HepG2 (cell line): Measurements from ENCODE around the gene TRIM7. TPM values are rescaled to one million over a fixed set of nuclear protein-coding genes. Genes with fewer than 3 reads are reported as not detected.
A peak's percentile ranks its signal among the peaks of the same experiment; 100 is the strongest.

Experiments used
- ATAC-seq: fragments of 200-7000 bp; cut with Tn5 transposase; 3 replicates; pipeline ENCODE4 v1.9.1; 2020; ENCODE audit warnings: mild to moderate bottlenecking, moderate library complexity
- BruUV-seq: library from RNA; stranded (reverse); fragments of 400-500 nt; replicated peaks from 2 replicates; lab custom pipeline; 2021; lab: Mats Ljungman, UMichigan
- CTCF ChIA-PET: fragments of 300-600 bp; formaldehyde crosslinking; extraction: SDS; loops from one replicate; lab custom pipeline; 2021; ENCODE audit warnings: low total read pairs, inconsistent platforms, low intra/inter-chr PET ratio; lab: Yijun Ruan, JAX
- POLR2A ChIA-PET: fragments of 350-600 bp; sonication (Branson Sonifier 250); formaldehyde crosslinking; loops from one replicate; lab custom pipeline; 2020; ENCODE audit warnings: antibody characterized with exemption, inconsistent platforms; lab: Yijun Ruan, JAX
- DNase-seq: peaks from one replicate; pipeline ENCODE4 v3.0.0-alpha.2; 2015; ENCODE audit warnings: low spot score
- FAIRE-seq: peaks from 3 replicates; lab custom pipeline; 2011; peaks lifted over from hg19 to GRCh38; lab: Jason Lieb, UNC
- H2AFZ ChIP-seq: one replicate; pipeline ENCODE4 v1.6.1; 2011; ENCODE audit warnings: low read length, inconsistent platforms
- H3K27ac ChIP-seq: fragments of 300-600 bp; 3 replicates; pipeline ENCODE4 v1.8.0; 2011; ENCODE audit warnings: mixed run types, mild to moderate bottlenecking, mixed read lengths, low read length, inconsistent platforms; ENCODE audit not compliant: insufficient read depth; ENCODE audit errors: extremely low read length
- H3K27me3 ChIP-seq, 2 experiments: fragments of 200-600 bp in 1 of 2; 2 replicates in 1 of 2; 3 replicates in 1 of 2; pipeline versions ENCODE4 v1.6.0 to v1.8.0; 2011; ENCODE audit warnings: low read length in 2 of 2, mild to moderate bottlenecking in 2 of 2, moderate library complexity in 2 of 2, inconsistent platforms in 1 of 2; ENCODE audit not compliant: insufficient read depth in 2 of 2, control insufficient read depth in 1 of 2
- H3K36me3 ChIP-seq, 2 experiments: fragments of 200-600 bp in 1 of 2; replicated peaks in 1 of 2; 2 replicates in 1 of 2; 3 replicates in 1 of 2; pipeline versions ENCODE4 v1.5.1 to v1.8.0; 2011; ENCODE audit warnings: low read length in 2 of 2, inconsistent platforms in 1 of 2; ENCODE audit not compliant: insufficient read depth in 2 of 2, control insufficient read depth in 1 of 2
- H3K4me1 ChIP-seq: 2 replicates; pipeline ENCODE4 v1.5.1; 2012; ENCODE audit warnings: low read length, inconsistent platforms; ENCODE audit not compliant: insufficient read depth
- H3K4me2 ChIP-seq: 2 replicates; pipeline ENCODE4 v1.6.0; 2011; ENCODE audit warnings: low read depth, low read length, inconsistent platforms
- H3K4me3 ChIP-seq, 3 experiments: fragments of 200-600 bp in 1 of 3; sonication (generic), shearing (Covaris generic) in 1 of 3; replicated peaks in 1 of 3; 2 replicates each; pipeline ENCODE4 v1.5.1; 2011 to 2016; ENCODE audit warnings: low read length in 3 of 3, inconsistent platforms in 2 of 3, low read depth in 2 of 3, mild to moderate bottlenecking in 2 of 3, control low read depth in 1 of 3, mixed read lengths in 1 of 3; ENCODE audit not compliant: insufficient read depth in 1 of 3
- H3K79me2 ChIP-seq: one replicate; pipeline ENCODE4 v1.6.1; 2011; ENCODE audit warnings: low read length, inconsistent platforms; ENCODE audit not compliant: insufficient read depth
- H3K9ac ChIP-seq: 2 replicates; pipeline ENCODE4 v1.6.0; 2011; ENCODE audit warnings: mild to moderate bottlenecking, low read depth, low read length, inconsistent platforms; ENCODE audit not compliant: insufficient read depth
- H3K9me3 ChIP-seq: 2 replicates; pipeline ENCODE4 v1.5.1; 2012; ENCODE audit warnings: mild to moderate bottlenecking, low read length
- H4K20me1 ChIP-seq: 2 replicates; pipeline ENCODE4 v1.6.0; 2011; ENCODE audit warnings: inconsistent platforms, mild to moderate bottlenecking, low read length, moderate library complexity; ENCODE audit not compliant: insufficient read depth
- ARID2 ChIP-seq: sonication (generic); formaldehyde crosslinking; IDR thresholded peaks from 2 replicates; pipeline ENCODE4 v1.8.1; 2022; ENCODE audit warnings: mild to moderate bottlenecking, missing genetic modification reagents, borderline replicate concordance
- BRCA1 ChIP-seq: sonication (generic); formaldehyde crosslinking; IDR thresholded peaks from 2 replicates; pipeline ENCODE4 v1.4.0; 2020; ENCODE audit warnings: missing genetic modification reagents
- CBX1 ChIP-seq: IDR thresholded peaks from one replicate; pipeline ENCODE4 v1.6.1; 2016; ENCODE audit warnings: antibody characterized with exemption, low read depth
- DNMT1 ChIP-seq: sonication (generic); formaldehyde crosslinking; IDR thresholded peaks from 2 replicates; pipeline ENCODE4 v1.5.1; 2020; ENCODE audit warnings: mild to moderate bottlenecking, missing genetic modification reagents
- DR1 ChIP-seq: sonication (generic); formaldehyde crosslinking; IDR thresholded peaks from 2 replicates; pipeline ENCODE4 v1.8.0; 2021; ENCODE audit warnings: mild to moderate bottlenecking, missing genetic modification reagents, inconsistent platforms
- FOXA1 ChIP-seq, 2 experiments: fragments of 450-650 bp in 1 of 2; sonication (generic) in 1 of 2; formaldehyde crosslinking in 1 of 2; IDR thresholded peaks; 2 replicates each; pipeline versions ENCODE4 v1.4.0 to v1.6.1; 2016 to 2020; ENCODE audit warnings: missing genetic modification reagents in 1 of 2
- FOXA3 ChIP-seq: IDR thresholded peaks from 2 replicates; pipeline ENCODE4 v1.6.1; 2016; ENCODE audit warnings: missing genetic modification reagents, missing compliant biosample characterization
- KDM3A ChIP-seq: IDR thresholded peaks from 2 replicates; pipeline ENCODE4 v1.6.1; 2018; ENCODE audit warnings: low read depth, missing compliant biosample characterization
- LCORL ChIP-seq, 2 experiments: fragments of 450-650 bp in 1 of 2; sonication (generic) in 1 of 2; formaldehyde crosslinking in 1 of 2; IDR thresholded peaks; 2 replicates each; pipeline versions ENCODE4 v1.5.0 to v1.6.1; 2017 to 2020; ENCODE audit warnings: antibody characterized with exemption in 1 of 2, missing genetic modification reagents in 1 of 2
- NPAS2 ChIP-seq: sonication (generic); formaldehyde crosslinking; IDR thresholded peaks from 2 replicates; pipeline ENCODE4 v1.8.0; 2022; ENCODE audit warnings: mild to moderate bottlenecking, missing genetic modification reagents, borderline replicate concordance
- RARG ChIP-seq: sonication (generic); formaldehyde crosslinking; IDR thresholded peaks from 2 replicates; pipeline ENCODE4 v1.4.0; 2020; ENCODE audit warnings: low read depth, mild to moderate bottlenecking, missing genetic modification reagents
- SIX1 ChIP-seq: sonication (generic); formaldehyde crosslinking; IDR thresholded peaks from 2 replicates; pipeline ENCODE4 v1.4.0; 2020; ENCODE audit warnings: missing genetic modification reagents, borderline replicate concordance
- TP53 ChIP-seq: sonication (generic); formaldehyde crosslinking; conservative IDR thresholded peaks from 2 replicates; pipeline ENCODE4 v1.4.0; 2020; ENCODE audit warnings: missing genetic modification reagents
- ZEB1 ChIP-seq: IDR thresholded peaks from 2 replicates; pipeline ENCODE4 v1.6.1; 2012; ENCODE audit warnings: mild to moderate bottlenecking, low read depth, inconsistent platforms; ENCODE audit not compliant: insufficient replicate concordance
- ZGPAT ChIP-seq: IDR thresholded peaks from 2 replicates; pipeline ENCODE4 v1.6.1; 2016; ENCODE audit warnings: mild to moderate bottlenecking
- ZNF180 ChIP-seq: sonication (generic); formaldehyde crosslinking; IDR thresholded peaks from 2 replicates; pipeline ENCODE4 v1.4.0; 2020; ENCODE audit warnings: low read depth, missing genetic modification reagents, borderline replicate concordance
- ZNF264 ChIP-seq: sonication (generic); formaldehyde crosslinking; IDR thresholded peaks from 2 replicates; pipeline ENCODE4 v1.4.0; 2020; ENCODE audit warnings: missing genetic modification reagents
- ZNF3 ChIP-seq: IDR thresholded peaks from 2 replicates; pipeline ENCODE4 v1.7.0; 2017; ENCODE audit warnings: inconsistent platforms
- ZNF570 ChIP-seq: sonication (generic); formaldehyde crosslinking; IDR thresholded peaks from 2 replicates; pipeline ENCODE4 v1.4.0; 2020; ENCODE audit warnings: mild to moderate bottlenecking, missing genetic modification reagents, borderline replicate concordance
- ZNF792 ChIP-seq: IDR thresholded peaks from 2 replicates; pipeline ENCODE4 v1.6.1; 2016
- ZSCAN31 ChIP-seq: sonication (generic); formaldehyde crosslinking; IDR thresholded peaks from 2 replicates; pipeline ENCODE4 v1.5.0; 2020; ENCODE audit warnings: low read depth, mild to moderate bottlenecking, missing genetic modification reagents
- WGBS: methylation state at CpG from one replicate; pipeline ENCODE4 v1.1.6; 2017; ENCODE audit warnings: low lambda C conversion rate; 5-methylcytosine and 5-hydroxymethylcytosine counted together
- in situ Hi-C: cut with HindIII; loops from 2 replicates; pipeline ENCODE4 v1.10.0; 2017; ENCODE audit warnings: low pct_unique_long_range_greater_than_20kb; ENCODE audit not compliant: extremely low pct_ligation_motif_present
- intact Hi-C: fragments of 100-400 bp; cut with micrococcal nuclease; formaldehyde crosslinking; loops from one replicate; pipeline ENCODE4 v1.10.0; 2022; ENCODE audit not compliant: unreplicated experiment
- polyA plus RNA-seq, 8 experiments: library from polyadenylated mRNA; depleted of rRNA in 3 of 8; stranded (reverse) in 7 of 8; unstranded in 1 of 8; fragments of >200 nt; fragmentation: Illumina TruSeq in 4 of 8; extraction: Trizol in 4 of 8; gene quantifications; 2 replicates each; pipeline versions ENCODE4 v1.2.1 to v1.2.3, GENCODE V29; 2011 to 2016; ENCODE audit warnings: low read depth in 4 of 8, missing spikeins in 1 of 8, mixed read lengths in 1 of 8; ENCODE audit not compliant: insufficient read depth in 1 of 8
- total RNA-seq, 5 experiments: library from RNA; depleted of rRNA; stranded (reverse); fragments of >200 nt; fragmentation: Illumina TruSeq; extraction: Trizol; gene quantifications; 2 replicates each; pipeline ENCODE4 v1.2.3, GENCODE V29; 2016; ENCODE audit warnings: low read depth in 1 of 5
- TF ChIP-seq, protein P1 (sequence below): sonication (generic); formaldehyde crosslinking; IDR thresholded peaks from 2 replicates; pipeline ENCODE4 v1.8.0; 2022; ENCODE audit warnings: mild to moderate bottlenecking, missing genetic modification reagents, moderate library complexity
- TF ChIP-seq, protein P2 (sequence below): sonication (generic); formaldehyde crosslinking; IDR thresholded peaks from 2 replicates; pipeline ENCODE4 v1.8.1; 2023; ENCODE audit warnings: missing genetic modification reagents, mild to moderate bottlenecking, borderline replicate concordance

Gene TRIM7
- total and polyA plus RNA-seq, 2 of the 13 experiments (the other 11 are each of a cell fraction or from before 2014, with no cell fraction given): 0.13 TPM; not detected in 1

GRCh38 chr5:181246276-181247049 is 41.5 kb upstream of the TRIM7 start:
- H3K79me2 ChIP-seq: peaks cover 80% of the 10 kb centered on the region
- ChIA-PET CTCF (no interaction called here), POLR2A (interaction anchor here (1.0 to 8.4 kb wide), 6 partner anchors 10 to 62 kb away, joined by 5 to 102 read pairs (median 26); partner anchors contain the start of genes TRIM41 and TRIM52)
- ATAC-seq (peak; percentile 78), FAIRE-seq (peak; percentile 59), DNase-seq (peak; percentile 74)
- peaks cover 4 to 19% of the 10 kb centered on the region in 2 experiments for H3K36me3 ChIP-seq
- H3K4me2 ChIP-seq: peak overlapping the region; percentile 96
- intact Hi-C loops (loop anchor here (2.0 kb wide), 1 partner anchor 14 kb away; the partner anchor contains the start of gene TRIM52), in situ Hi-C loops (no loop called here)
- peaks cover 39% of the 10 kb centered on the region for H4K20me1 ChIP-seq
- peaks cover 45% of the 10 kb centered on the region for H3K4me1 ChIP-seq
- 0% methylated on average over 33 of the region's 55 CpGs for WGBS
- H2AFZ ChIP-seq: no peak overlapping the region
- TSS peak; percentile 47 for BruUV-seq
- H3K27me3 ChIP-seq: no peaks in the 10 kb centered on the region; a peak in 1 of 5 replicates
- no peaks in the 10 kb centered on the region for H3K9me3 ChIP-seq
- H3K4me3 ChIP-seq: peak overlapping the region; percentile 91 to 94 (median 92)
- peak overlapping the region; percentile 98 for H3K27ac ChIP-seq
- peak overlapping the region; percentile 96 for H3K9ac ChIP-seq
- TF ChIP-seq ZSCAN31 (CRISPR knock-in tag): no peak
- peak; percentile 61; the same call in 1 of the 2 replicates for TF ChIP-seq ZNF792 (CRISPR knock-in tag)
- TF ChIP-seq DR1 (CRISPR knock-in tag): peak; percentile 51; the same call in 1 of the 2 replicates
- TF ChIP-seq, protein P1, sequence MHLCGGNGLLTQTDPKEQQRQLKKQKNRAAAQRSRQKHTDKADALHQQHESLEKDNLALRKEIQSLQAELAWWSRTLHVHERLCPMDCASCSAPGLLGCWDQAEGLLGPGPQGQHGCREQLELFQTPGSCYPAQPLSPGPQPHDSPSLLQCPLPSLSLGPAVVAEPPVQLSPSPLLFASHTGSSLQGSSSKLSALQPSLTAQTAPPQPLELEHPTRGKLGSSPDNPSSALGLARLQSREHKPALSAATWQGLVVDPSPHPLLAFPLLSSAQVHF (CRISPR knock-in tag): no peak
- TF ChIP-seq ZNF180 (CRISPR knock-in tag): no peak
- TF ChIP-seq FOXA1 (IDR thresholded peaks at IDR 0.05): no peak
- TF ChIP-seq FOXA1 (CRISPR knock-in tag; IDR thresholded peaks at IDR 0.05): no peak
- no peak for TF ChIP-seq KDM3A (CRISPR knock-in tag)
- no peak; the same call in 1 of the 2 replicates for TF ChIP-seq BRCA1 (CRISPR knock-in tag)
- no peak for TF ChIP-seq NPAS2
- 0 out of 2 replicates have a peak, but pooled peaks have one; percentile 55 for TF ChIP-seq TP53 (CRISPR knock-in tag)
- TF ChIP-seq, protein P2, sequence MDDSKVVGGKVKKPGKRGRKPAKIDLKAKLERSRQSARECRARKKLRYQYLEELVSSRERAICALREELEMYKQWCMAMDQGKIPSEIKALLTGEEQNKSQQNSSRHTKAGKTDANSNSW: peak; percentile 32; the same call in 1 of the 2 replicates
- no peak for TF ChIP-seq ARID2 (CRISPR knock-in tag)
- no peak for TF ChIP-seq LCORL (IDR thresholded peaks at IDR 0.05)
- peak; percentile 37; the same call in 1 of the 2 replicates for TF ChIP-seq LCORL (CRISPR knock-in tag; IDR thresholded peaks at IDR 0.05)
- TF ChIP-seq RARG (CRISPR knock-in tag): no peak; the same call in 1 of the 2 replicates
- TF ChIP-seq CBX1: no peak
- TF ChIP-seq ZNF3 (CRISPR knock-in tag): no peak
- TF ChIP-seq ZNF570 (CRISPR knock-in tag): 0 out of 2 replicates have a peak, but pooled peaks have one; percentile 42
- TF ChIP-seq FOXA3 (CRISPR knock-in tag): no peak
- TF ChIP-seq ZGPAT: peak; percentile 79; the same call in 1 of the 2 replicates
- no peak for TF ChIP-seq SIX1 (CRISPR knock-in tag)
- TF ChIP-seq DNMT1 (CRISPR knock-in tag): no peak
- TF ChIP-seq ZNF264: no peak; the same call in 1 of the 2 replicates
- TF ChIP-seq ZEB1: peak; percentile 43
